ENCODE data around the gene POU3F3.

Gene POU3F3

DNA sequence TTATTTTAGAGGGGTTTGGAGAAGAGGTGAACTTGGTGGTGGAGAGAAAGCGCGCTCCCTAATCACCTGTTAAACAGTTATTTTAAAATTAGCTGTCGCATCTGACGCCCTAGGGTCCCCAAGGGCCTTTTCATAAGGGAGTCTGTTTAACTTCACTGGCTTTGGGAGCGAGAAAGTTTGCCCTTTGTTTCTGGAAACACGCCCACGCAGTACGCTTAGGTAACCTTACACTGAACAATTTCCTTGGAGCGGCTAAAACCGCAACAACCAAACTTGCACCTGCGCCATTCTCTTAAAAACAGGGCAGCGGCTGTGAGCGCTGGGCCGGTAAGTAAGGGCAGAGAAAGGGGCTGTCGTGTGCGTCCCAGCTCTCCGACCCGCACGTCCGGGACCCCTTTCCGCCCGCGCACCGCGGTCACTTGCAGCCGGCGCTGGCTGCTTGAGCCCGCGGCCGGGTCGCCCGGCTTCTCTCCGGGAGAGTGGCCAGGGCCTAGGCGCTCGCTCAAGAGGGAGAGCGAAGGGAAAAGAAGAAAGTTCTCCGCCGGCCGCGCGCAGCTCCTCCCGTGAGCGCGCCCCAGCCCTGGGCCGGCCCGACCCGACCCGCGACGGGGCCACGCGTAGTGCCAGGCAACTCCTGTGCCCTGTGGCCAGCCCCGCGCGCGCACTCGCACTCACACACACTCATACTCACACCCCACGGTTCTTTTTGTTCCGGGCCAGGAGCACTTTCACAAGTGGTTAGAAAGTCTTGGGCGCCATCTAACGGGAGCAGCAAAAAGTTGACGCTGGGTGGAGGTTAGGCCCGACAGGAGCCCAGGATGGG, 19.2 kb downstream of the POU3F3 start:
- no peak for TF ChIP-seq POLR2A (IDR thresholded peaks at IDR 0.05; ENCODE audit: low read depth, low read length)
- DNase-seq (ENCODE audit: insufficient read length) (peak; percentile 69), FAIRE-seq (no peak)

DNA sequence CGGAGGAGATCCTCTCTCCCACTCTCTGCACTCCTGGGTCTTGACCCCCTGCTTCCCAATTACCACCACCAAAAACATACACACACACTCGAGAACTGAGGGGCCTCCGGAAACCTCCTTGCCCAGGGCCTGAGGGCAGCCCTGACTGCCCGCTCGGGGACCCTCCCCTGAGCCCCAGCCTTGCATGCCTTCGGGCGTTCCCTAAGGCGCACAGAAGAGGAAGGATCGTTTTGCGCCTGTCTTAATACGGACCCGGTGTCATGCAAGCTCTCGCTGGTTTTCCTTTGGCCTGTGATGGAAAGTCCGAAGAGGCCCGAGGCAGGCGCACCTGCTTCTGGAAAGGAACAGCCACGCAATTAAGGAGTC, 19.8 kb downstream of the POU3F3 start:
- FAIRE-seq, result no peak

DNA sequence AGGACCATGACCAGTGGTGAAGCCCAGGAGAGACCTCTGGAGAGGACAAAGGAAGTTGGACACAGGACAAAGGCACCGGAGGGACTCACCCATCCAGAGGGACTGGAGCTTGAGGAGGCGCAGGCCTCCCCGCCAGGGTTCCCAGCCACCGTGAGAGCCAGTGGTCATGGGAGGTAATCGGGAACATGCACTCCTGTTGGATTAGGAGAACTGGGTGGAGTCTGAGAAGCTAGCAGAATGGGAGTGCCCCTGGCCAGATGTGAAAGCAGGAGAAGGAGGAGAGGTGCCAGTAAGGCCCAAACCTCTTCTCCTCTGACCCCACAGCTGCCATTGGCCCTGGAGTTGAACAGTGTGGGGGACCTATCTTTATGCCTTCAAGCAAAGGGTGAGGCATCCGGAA, 20.3 kb downstream of the POU3F3 start:
- DNase-seq (ENCODE audit: insufficient read length) (no peak), FAIRE-seq (no peak)
- TF ChIP-seq POLR2A (IDR thresholded peaks at IDR 0.05; ENCODE audit: low read depth, low read length), result no peak

More for the DNA sequence above, 19.8 kb downstream of the POU3F3 start:
- TF ChIP-seq TAF1 (IDR thresholded peaks at IDR 0.05; ENCODE audit: borderline replicate concordance, low read depth, low read length) (no peak), POLR2A (IDR thresholded peaks at IDR 0.05; ENCODE audit: low read depth, low read length) (no peak), POLR2AphosphoS5 (IDR thresholded peaks at IDR 0.05; ENCODE audit: low read depth, low read length) (no peak)
- no peak for DNase-seq (ENCODE audit: insufficient read length)

DNA sequence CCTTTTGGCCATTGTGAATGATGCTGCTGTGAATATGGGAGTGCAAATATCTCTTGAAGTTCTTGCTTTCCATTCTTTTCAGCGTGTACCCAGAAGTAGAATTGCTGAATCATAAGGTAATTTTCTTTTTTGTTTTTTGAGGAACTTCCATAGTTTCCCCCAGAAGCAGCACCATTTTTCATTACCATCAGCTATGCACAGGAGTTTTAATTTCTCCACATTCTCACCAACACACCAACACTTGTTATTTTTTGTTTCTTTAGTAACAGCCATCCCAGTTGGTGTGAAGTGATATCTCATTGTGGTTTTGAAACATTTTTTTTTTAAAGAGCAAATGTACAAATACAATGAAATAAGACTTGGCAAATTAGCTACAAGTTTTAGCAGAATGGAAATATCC, 21.3 kb downstream of the POU3F3 start:
- FAIRE-seq, result no peak
- TF ChIP-seq TAF1 (IDR thresholded peaks at IDR 0.05; ENCODE audit: borderline replicate concordance, low read depth, low read length) (no peak), POLR2AphosphoS5 (IDR thresholded peaks at IDR 0.05; ENCODE audit: low read depth, low read length) (no peak), POLR2A (IDR thresholded peaks at IDR 0.05; ENCODE audit: low read depth, low read length) (no peak)
- no peak for DNase-seq (ENCODE audit: insufficient read length)

DNA sequence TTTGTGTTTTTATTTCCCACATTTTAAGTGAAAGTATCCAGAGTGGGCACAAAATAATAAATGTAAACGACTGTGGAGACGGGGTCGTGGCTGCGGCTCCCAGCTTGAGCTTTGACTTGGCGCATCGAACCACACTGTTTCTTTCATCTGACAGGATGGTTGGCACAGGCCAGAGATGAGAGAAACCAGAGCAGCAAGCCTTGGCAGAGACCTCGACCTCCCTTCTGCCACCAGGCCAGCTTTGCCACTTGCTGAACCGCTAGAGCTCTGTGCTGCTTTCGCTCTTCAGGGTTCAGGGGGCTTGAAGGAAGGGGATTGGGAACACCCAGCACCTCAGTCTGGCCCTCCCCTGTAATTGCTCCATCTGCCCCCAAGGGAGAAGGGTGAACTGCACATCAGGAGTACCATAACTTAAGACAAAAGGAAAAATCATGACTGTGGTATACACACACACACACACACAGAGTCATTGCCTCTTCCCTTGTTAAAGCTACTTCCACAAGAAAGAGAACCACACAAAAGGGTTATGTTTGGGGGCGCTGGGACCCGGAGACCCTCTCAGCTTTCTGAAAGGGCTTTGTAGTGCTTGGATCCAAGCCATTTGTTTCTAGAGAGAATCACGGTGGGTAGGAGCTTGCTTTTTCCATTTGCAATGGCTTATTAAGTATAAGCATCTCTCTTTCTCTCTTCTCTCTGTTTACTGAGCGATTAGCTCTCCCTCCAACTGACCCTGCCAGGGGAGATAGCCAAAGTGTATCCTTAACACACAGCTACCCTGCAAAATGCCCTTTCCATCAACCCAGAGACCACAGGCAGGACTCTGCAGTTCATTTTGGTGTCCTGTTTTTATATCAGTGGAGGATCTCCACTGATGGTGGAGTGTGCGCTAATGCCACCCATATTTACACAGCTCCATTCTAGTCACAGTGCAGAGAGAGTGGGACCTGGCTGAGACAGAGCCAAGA, 23.0 kb downstream of the POU3F3 start:
- no peak for FAIRE-seq
- no peak for TF ChIP-seq TAF1 (IDR thresholded peaks at IDR 0.05; ENCODE audit: borderline replicate concordance, low read depth, low read length)
- no peak for DNase-seq (ENCODE audit: insufficient read length)

DNA sequence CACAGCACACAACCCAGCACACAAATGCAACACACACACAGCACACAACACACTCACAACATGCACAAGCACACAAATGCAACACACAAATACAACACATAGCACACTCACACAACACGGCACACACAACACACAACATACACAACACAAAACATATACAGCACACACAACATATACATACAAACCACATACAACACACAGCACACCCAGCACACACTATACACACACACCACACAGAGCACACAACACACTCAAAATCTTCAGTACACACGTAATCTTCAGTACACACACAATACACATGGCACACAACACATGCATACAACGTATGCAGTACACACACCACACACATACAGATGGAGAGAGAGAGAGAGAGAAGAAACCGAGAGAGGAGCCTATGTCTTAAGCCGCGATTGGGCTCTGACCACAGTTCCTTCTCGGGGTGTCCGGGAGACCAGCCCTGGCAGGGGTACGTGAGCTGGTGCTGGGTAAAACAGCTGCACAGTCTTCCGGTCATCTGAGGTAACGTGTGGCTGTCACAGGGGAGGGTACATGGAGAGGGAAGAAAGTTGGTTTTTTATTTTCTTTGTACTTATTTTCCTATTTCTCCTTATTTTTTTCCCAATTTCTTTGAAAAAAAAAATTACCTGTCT, 25.1 kb downstream of the POU3F3 start:
- DNase-seq (ENCODE audit: insufficient read length) (no peak), FAIRE-seq (peak; percentile 5)
- TF ChIP-seq TAF1 (IDR thresholded peaks at IDR 0.05; ENCODE audit: borderline replicate concordance, low read depth, low read length), result no peak
- TF ChIP-seq POLR2AphosphoS5 (IDR thresholded peaks at IDR 0.05; ENCODE audit: low read depth, low read length), result no peak
- TF ChIP-seq POLR2A (IDR thresholded peaks at IDR 0.05; ENCODE audit: low read depth, low read length), result no peak

DNA sequence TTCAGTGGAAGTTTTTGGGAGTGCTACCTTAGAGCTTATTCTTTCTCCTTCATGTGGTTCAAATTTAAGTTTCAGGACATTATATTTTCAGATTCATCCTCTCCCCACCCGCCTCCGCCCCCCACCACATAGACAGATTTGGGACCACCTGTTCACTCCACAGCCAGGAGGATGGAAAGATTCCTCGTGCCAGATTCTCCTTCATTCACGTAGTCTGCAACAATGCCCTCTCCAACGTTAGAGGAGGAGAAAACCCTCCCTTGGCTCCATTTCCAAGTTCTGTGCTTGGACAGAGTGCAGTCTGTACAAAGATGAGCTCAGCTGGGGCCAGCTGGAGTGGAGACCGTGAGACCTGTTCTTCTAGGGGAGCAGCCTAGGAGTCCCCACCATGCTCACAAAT, 26.2 kb downstream of the POU3F3 start:
- no peak for TF ChIP-seq POLR2A (IDR thresholded peaks at IDR 0.05; ENCODE audit: low read depth, low read length)
- FAIRE-seq (no peak), DNase-seq (ENCODE audit: insufficient read length) (no peak)

DNA sequence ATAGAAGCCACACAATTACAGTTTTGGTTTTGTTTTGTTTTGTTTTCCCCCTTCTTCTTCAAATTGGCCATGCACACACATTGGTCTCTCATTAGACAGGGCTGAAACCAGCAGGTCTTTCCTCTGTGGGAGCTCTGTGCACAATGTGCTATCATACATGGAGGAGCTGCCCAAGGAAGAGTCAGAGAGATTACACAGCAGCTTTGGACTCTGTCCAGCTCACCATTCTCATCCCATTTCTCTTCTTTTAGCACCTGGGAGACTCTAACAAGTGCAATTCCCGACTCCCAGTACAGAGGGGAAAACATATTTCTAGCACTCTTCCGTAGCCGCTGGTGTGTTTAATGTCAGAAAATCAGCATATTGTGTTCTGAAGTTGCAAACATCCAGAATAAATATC, 29.4 kb downstream of the POU3F3 start:
- DNase-seq (ENCODE audit: insufficient read length), result no peak
- no peak for TF ChIP-seq TAF1 (IDR thresholded peaks at IDR 0.05; ENCODE audit: borderline replicate concordance, low read depth, low read length)
- no peak for TF ChIP-seq POLR2AphosphoS5 (IDR thresholded peaks at IDR 0.05; ENCODE audit: low read depth, low read length)
- TF ChIP-seq POLR2A (IDR thresholded peaks at IDR 0.05; ENCODE audit: low read depth, low read length), result no peak
- no peak for FAIRE-seq

DNA sequence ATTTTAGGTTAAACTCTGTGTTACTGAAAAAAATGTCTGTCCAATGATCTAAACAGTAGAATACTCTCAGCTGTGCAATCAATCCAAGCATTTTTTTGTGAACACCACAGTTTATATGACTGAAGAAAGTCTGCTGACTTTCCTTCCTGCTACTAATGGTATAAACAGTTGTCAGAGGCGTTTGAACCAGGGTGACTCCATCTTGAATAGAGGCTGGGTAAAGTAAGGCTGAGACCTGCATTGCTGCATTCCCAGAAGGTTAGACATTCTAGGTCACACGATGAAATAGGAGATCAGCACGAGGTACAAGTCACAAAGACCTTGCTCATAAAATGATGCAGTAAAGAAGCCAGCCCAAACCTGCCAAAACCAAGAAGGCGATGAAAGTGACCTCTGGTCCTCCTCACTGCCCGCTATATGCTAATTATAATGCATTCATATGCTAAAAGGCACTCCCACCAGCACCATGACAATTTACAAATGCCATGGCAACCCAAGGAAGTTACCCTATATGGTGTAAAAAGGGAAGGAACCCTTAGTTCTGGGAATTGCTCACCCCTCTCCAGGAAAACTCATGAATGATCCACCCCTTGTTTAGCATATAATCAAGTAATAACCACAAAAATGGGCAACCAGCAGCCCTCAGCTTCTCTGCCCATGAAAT, 31.3 kb downstream of the POU3F3 start:
- DNase-seq (ENCODE audit: insufficient read length) (no peak), FAIRE-seq (no peak)
- TF ChIP-seq POLR2AphosphoS5 (IDR thresholded peaks at IDR 0.05; ENCODE audit: low read depth, low read length) (no peak), POLR2A (IDR thresholded peaks at IDR 0.05; ENCODE audit: low read depth, low read length) (no peak), TAF1 (IDR thresholded peaks at IDR 0.05; ENCODE audit: borderline replicate concordance, low read depth, low read length) (no peak)

DNA sequence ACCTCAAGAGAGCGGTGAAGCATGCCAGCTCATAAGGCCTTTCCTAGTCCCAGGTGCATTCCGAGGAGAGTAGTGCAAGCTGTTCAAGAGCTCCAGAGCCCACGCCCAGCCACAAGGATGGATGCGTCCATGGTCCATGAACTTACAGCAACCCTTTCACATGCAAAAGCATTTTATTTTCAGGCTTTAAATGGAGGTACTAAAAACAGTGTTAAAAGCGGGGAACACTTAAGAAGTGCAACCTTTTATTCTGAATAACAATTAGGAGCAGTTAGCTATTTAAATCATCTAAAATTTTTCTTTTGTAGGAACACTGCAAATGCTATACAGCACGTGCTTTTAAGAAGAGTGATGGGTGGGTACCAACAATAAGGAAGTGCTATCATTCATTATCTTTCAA, 33.8 kb downstream of the POU3F3 start:
- FAIRE-seq, result no peak
- no peak for TF ChIP-seq POLR2AphosphoS5 (IDR thresholded peaks at IDR 0.05; ENCODE audit: low read depth, low read length)
- no peak for TF ChIP-seq POLR2A (IDR thresholded peaks at IDR 0.05; ENCODE audit: low read depth, low read length)
- no peak for TF ChIP-seq TAF1 (IDR thresholded peaks at IDR 0.05; ENCODE audit: borderline replicate concordance, low read depth, low read length)
- DNase-seq (ENCODE audit: insufficient read length), result no peak

DNA sequence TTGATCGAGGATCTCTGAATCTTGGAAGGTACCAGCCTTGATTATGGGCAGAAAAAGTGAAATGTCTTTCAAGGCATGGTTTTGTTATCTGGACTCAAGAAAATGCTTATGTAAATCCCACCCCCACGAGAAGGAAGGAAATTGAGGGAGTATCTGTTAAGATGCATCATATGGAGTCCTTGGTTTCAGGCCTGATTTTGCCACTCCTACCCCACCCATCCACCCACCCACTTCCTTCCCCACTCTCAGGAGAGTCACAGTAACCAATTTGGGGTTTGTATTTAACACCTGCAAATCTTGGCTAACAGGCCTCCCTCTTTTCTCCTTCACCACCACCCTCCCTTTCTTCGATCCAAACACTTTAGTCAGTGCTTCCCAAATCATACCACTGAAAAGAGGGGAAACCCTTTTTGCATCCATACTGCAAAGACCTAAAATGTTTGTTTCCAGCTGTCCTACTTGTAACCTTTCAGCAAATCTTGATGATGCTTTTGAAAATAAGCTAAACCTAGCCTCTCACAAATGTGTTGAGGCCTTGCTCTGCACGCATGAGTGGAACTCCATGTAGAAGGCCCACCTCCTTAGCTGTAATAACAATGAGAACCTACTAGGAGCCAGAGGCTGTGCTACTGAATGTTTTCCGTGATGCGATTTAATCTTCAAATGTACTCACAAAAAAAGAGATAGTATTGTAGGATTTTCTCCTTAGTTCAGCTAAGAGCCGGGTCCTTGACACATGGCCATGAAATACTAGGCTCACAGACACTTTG, 34.8 kb downstream of the POU3F3 start:
- no peak for DNase-seq (ENCODE audit: insufficient read length)
- TF ChIP-seq POLR2A (IDR thresholded peaks at IDR 0.05; ENCODE audit: low read depth, low read length), result no peak
- TF ChIP-seq POLR2AphosphoS5 (IDR thresholded peaks at IDR 0.05; ENCODE audit: low read depth, low read length), result no peak
- no peak for TF ChIP-seq TAF1 (IDR thresholded peaks at IDR 0.05; ENCODE audit: borderline replicate concordance, low read depth, low read length)
- FAIRE-seq, result no peak

Data from GM12892 (cell line).